HepG2 (cell line): ENCODE data around the gene SLC9A5. TPM values are rescaled to one million over a fixed set of nuclear protein-coding genes. Genes with fewer than 3 reads are reported as not detected.

Experiments used
- ATAC-seq: fragments of 200-7000 bp; cut with Tn5 transposase; 3 replicates; pipeline ENCODE4 v1.9.1; 2020; ENCODE audit warnings: mild to moderate bottlenecking, moderate library complexity
- BruUV-seq: library from RNA; stranded (reverse); fragments of 400-500 nt; replicated peaks from 2 replicates; lab custom pipeline; 2021; lab: Mats Ljungman, UMichigan
- CTCF ChIA-PET: fragments of 300-600 bp; formaldehyde crosslinking; extraction: SDS; loops from one replicate; lab custom pipeline; 2021; ENCODE audit warnings: low total read pairs, inconsistent platforms, low intra/inter-chr PET ratio; lab: Yijun Ruan, JAX
- POLR2A ChIA-PET: fragments of 350-600 bp; sonication (Branson Sonifier 250); formaldehyde crosslinking; loops from one replicate; lab custom pipeline; 2020; ENCODE audit warnings: antibody characterized with exemption, inconsistent platforms; lab: Yijun Ruan, JAX
- DNase-seq: peaks from one replicate; pipeline ENCODE4 v3.0.0-alpha.2; 2015; ENCODE audit warnings: low spot score
- FAIRE-seq: peaks from 3 replicates; lab custom pipeline; 2011; peaks lifted over from hg19 to GRCh38; lab: Jason Lieb, UNC
- H2AFZ ChIP-seq: one replicate; pipeline ENCODE4 v1.6.1; 2011; ENCODE audit warnings: low read length, inconsistent platforms
- H3K27ac ChIP-seq: fragments of 300-600 bp; 3 replicates; pipeline ENCODE4 v1.8.0; 2011; ENCODE audit warnings: mixed run types, mild to moderate bottlenecking, mixed read lengths, low read length, inconsistent platforms; ENCODE audit not compliant: insufficient read depth; ENCODE audit errors: extremely low read length
- H3K27me3 ChIP-seq, 2 experiments: fragments of 200-600 bp in 1 of 2; 2 replicates in 1 of 2; 3 replicates in 1 of 2; pipeline versions ENCODE4 v1.6.0 to v1.8.0; 2011; ENCODE audit warnings: low read length in 2 of 2, mild to moderate bottlenecking in 2 of 2, moderate library complexity in 2 of 2, inconsistent platforms in 1 of 2; ENCODE audit not compliant: insufficient read depth in 2 of 2, control insufficient read depth in 1 of 2
- H3K36me3 ChIP-seq, 2 experiments: fragments of 200-600 bp in 1 of 2; replicated peaks in 1 of 2; 2 replicates in 1 of 2; 3 replicates in 1 of 2; pipeline versions ENCODE4 v1.5.1 to v1.8.0; 2011; ENCODE audit warnings: low read length in 2 of 2, inconsistent platforms in 1 of 2; ENCODE audit not compliant: insufficient read depth in 2 of 2, control insufficient read depth in 1 of 2
- H3K4me1 ChIP-seq: 2 replicates; pipeline ENCODE4 v1.5.1; 2012; ENCODE audit warnings: low read length, inconsistent platforms; ENCODE audit not compliant: insufficient read depth
- H3K4me2 ChIP-seq: 2 replicates; pipeline ENCODE4 v1.6.0; 2011; ENCODE audit warnings: low read depth, low read length, inconsistent platforms
- H3K4me3 ChIP-seq, 3 experiments: fragments of 200-600 bp in 1 of 3; sonication (generic), shearing (Covaris generic) in 1 of 3; replicated peaks in 1 of 3; 2 replicates each; pipeline ENCODE4 v1.5.1; 2011 to 2016; ENCODE audit warnings: low read length in 3 of 3, inconsistent platforms in 2 of 3, low read depth in 2 of 3, mild to moderate bottlenecking in 2 of 3, control low read depth in 1 of 3, mixed read lengths in 1 of 3; ENCODE audit not compliant: insufficient read depth in 1 of 3
- H3K79me2 ChIP-seq: one replicate; pipeline ENCODE4 v1.6.1; 2011; ENCODE audit warnings: low read length, inconsistent platforms; ENCODE audit not compliant: insufficient read depth
- H3K9ac ChIP-seq: 2 replicates; pipeline ENCODE4 v1.6.0; 2011; ENCODE audit warnings: mild to moderate bottlenecking, low read depth, low read length, inconsistent platforms; ENCODE audit not compliant: insufficient read depth
- H3K9me3 ChIP-seq: 2 replicates; pipeline ENCODE4 v1.5.1; 2012; ENCODE audit warnings: mild to moderate bottlenecking, low read length
- H4K20me1 ChIP-seq: 2 replicates; pipeline ENCODE4 v1.6.0; 2011; ENCODE audit warnings: inconsistent platforms, mild to moderate bottlenecking, low read length, moderate library complexity; ENCODE audit not compliant: insufficient read depth
- CCAR2 ChIP-seq: fragments of 200-400 bp; formaldehyde crosslinking; optimal IDR thresholded peaks from 2 replicates; pipeline ENCODE3; 2018; ENCODE audit warnings: low read depth, mild to moderate bottlenecking, low read length, moderate library complexity
- CCDC6 ChIP-seq: sonication (generic); formaldehyde crosslinking; IDR thresholded peaks from 2 replicates; pipeline ENCODE4 v1.8.1; 2022; ENCODE audit warnings: mild to moderate bottlenecking, missing genetic modification reagents, moderate library complexity
- HCFC1 ChIP-seq: fragments of 150-350 bp; IDR thresholded peaks from 2 replicates; pipeline ENCODE4 v1.6.1; 2014; ENCODE audit warnings: low read depth, low read length
- HOMEZ ChIP-seq: IDR thresholded peaks from 2 replicates; pipeline ENCODE4 v1.6.1; 2016; ENCODE audit warnings: low read depth
- KLF9 ChIP-seq: IDR thresholded peaks from 2 replicates; pipeline ENCODE4 v1.6.1; 2016; ENCODE audit warnings: low read depth
- PLRG1 ChIP-seq: fragments of 450-650 bp; conservative IDR thresholded peaks from 2 replicates; pipeline ENCODE4 v1.6.1; 2016
- TAF1 ChIP-seq: sonication (generic); formaldehyde crosslinking; IDR thresholded peaks from 2 replicates; pipeline ENCODE4 v1.4.0; 2020; ENCODE audit warnings: missing genetic modification reagents
- TOE1 ChIP-seq: sonication (generic); formaldehyde crosslinking; IDR thresholded peaks from 2 replicates; pipeline ENCODE4 v1.4.0; 2020; ENCODE audit warnings: mild to moderate bottlenecking, missing genetic modification reagents
- WIZ ChIP-seq: sonication (generic); formaldehyde crosslinking; IDR thresholded peaks from 2 replicates; pipeline ENCODE4 v1.5.1; 2020; ENCODE audit warnings: mild to moderate bottlenecking, missing genetic modification reagents
- ZNF205 ChIP-seq: IDR thresholded peaks from 2 replicates; pipeline ENCODE4 v1.6.1; 2018; ENCODE audit warnings: missing biosample characterization, missing genetic modification reagents
- ZNF253 ChIP-seq: sonication (generic); formaldehyde crosslinking; IDR thresholded peaks from 2 replicates; pipeline ENCODE4 v1.8.0; 2022; ENCODE audit warnings: mild to moderate bottlenecking, missing genetic modification reagents, borderline replicate concordance
- ZNF567 ChIP-seq: sonication (generic); formaldehyde crosslinking; IDR thresholded peaks from 2 replicates; pipeline ENCODE4 v1.8.1; 2023; ENCODE audit warnings: mild to moderate bottlenecking, missing genetic modification reagents, borderline replicate concordance
- WGBS: methylation state at CpG from one replicate; pipeline ENCODE4 v1.1.6; 2017; ENCODE audit warnings: low lambda C conversion rate; 5-methylcytosine and 5-hydroxymethylcytosine counted together
- in situ Hi-C: cut with HindIII; loops from 2 replicates; pipeline ENCODE4 v1.10.0; 2017; ENCODE audit warnings: low pct_unique_long_range_greater_than_20kb; ENCODE audit not compliant: extremely low pct_ligation_motif_present
- intact Hi-C: fragments of 100-400 bp; cut with micrococcal nuclease; formaldehyde crosslinking; loops from one replicate; pipeline ENCODE4 v1.10.0; 2022; ENCODE audit not compliant: unreplicated experiment
- polyA plus RNA-seq, 8 experiments: library from polyadenylated mRNA; depleted of rRNA in 3 of 8; stranded (reverse) in 7 of 8; unstranded in 1 of 8; fragments of >200 nt; fragmentation: Illumina TruSeq in 4 of 8; extraction: Trizol in 4 of 8; gene quantifications; 2 replicates each; pipeline versions ENCODE4 v1.2.1 to v1.2.3, GENCODE V29; 2011 to 2016; ENCODE audit warnings: low read depth in 4 of 8, missing spikeins in 1 of 8, mixed read lengths in 1 of 8; ENCODE audit not compliant: insufficient read depth in 1 of 8
- total RNA-seq, 5 experiments: library from RNA; depleted of rRNA; stranded (reverse); fragments of >200 nt; fragmentation: Illumina TruSeq; extraction: Trizol; gene quantifications; 2 replicates each; pipeline ENCODE4 v1.2.3, GENCODE V29; 2016; ENCODE audit warnings: low read depth in 1 of 5
- TF ChIP-seq, protein P1 (sequence below): sonication (generic); formaldehyde crosslinking; conservative IDR thresholded peaks from 2 replicates; pipeline ENCODE4 v1.8.0; 2022; ENCODE audit warnings: missing genetic modification reagents

Gene SLC9A5
- total and polyA plus RNA-seq, 2 of the 13 experiments (the other 11 are each of a cell fraction or from before 2014, with no cell fraction given) = 0.58 to 1.4 TPM

DNA sequence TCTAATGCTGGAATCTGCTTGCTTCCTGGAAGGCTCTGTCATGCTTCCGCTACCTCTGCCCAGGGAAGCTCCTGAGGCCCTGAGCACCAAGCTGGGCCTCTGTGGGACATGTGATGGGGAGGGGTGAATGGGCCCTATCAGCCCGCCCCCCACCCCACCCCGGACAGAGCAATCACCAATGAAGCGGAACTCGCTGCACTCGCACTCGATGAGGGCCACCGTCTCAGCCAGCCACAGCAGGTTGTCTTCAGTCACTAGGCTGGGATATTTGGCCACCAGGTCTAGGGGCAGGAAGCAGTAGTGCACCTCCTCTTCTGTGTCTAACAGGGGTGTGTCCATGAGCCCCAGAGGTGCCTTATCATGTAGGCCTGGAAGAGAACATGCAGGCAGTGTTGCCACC is 54.2 kb downstream of the SLC9A5 start:
- H3K79me2 ChIP-seq = no peaks in the 10 kb centered on the region
- no peak for DNase-seq
- 0 out of 3 replicates have a peak, but pooled peaks have one; percentile 27 for ATAC-seq
- no peaks in the 10 kb centered on the region for H3K4me1 ChIP-seq
- no peak overlapping the region for H3K4me3 ChIP-seq
- BruUV-seq = no TSS peak
- no peaks in the 10 kb centered on the region for H3K36me3 ChIP-seq
- no peak overlapping the region for H3K4me2 ChIP-seq
- peaks cover 4 to 38% of the 10 kb centered on the region in 2 experiments; a peak in 3 of 5 replicates for H3K27me3 ChIP-seq
- TF ChIP-seq HCFC1 (no peak), WIZ (CRISPR knock-in tag) (no peak), PLRG1 (no peak), ZNF253 (CRISPR knock-in tag) (no peak), TAF1 (CRISPR knock-in tag) (no peak), ZNF567 (no peak), ZNF205 (CRISPR knock-in tag) (no peak), CCDC6 (CRISPR knock-in tag) (no peak), CCAR2 (no peak), TOE1 (no peak), HOMEZ (CRISPR knock-in tag) (no peak), KLF9 (CRISPR knock-in tag) (no peak)
- TF ChIP-seq, protein P1, sequence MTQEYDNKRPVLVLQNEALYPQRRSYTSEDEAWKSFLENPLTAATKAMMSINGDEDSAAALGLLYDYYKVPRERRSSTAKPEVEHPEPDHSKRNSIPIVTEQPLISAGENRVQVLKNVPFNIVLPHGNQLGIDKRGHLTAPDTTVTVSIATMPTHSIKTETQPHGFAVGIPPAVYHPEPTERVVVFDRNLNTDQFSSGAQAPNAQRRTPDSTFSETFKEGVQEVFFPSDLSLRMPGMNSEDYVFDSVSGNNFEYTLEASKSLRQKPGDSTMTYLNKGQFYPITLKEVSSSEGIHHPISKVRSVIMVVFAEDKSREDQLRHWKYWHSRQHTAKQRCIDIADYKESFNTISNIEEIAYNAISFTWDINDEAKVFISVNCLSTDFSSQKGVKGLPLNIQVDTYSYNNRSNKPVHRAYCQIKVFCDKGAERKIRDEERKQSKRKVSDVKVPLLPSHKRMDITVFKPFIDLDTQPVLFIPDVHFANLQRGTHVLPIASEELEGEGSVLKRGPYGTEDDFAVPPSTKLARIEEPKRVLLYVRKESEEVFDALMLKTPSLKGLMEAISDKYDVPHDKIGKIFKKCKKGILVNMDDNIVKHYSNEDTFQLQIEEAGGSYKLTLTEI = no peak
- POLR2A ChIA-PET = no interaction called here
- no peak for FAIRE-seq
- in situ Hi-C loops (no loop called here), intact Hi-C loops (no loop called here)
- no peak overlapping the region for H2AFZ ChIP-seq
- no peak overlapping the region for H3K9ac ChIP-seq
- no peaks in the 10 kb centered on the region for H3K9me3 ChIP-seq
- H3K27ac ChIP-seq = no peak overlapping the region
- H4K20me1 ChIP-seq = no peaks in the 10 kb centered on the region
- WGBS = 100% methylated on average over 1 of the region's 8 CpGs
- CTCF ChIA-PET = no interaction called here
